ENCODE results near the gene ACTG1. TPM values are rescaled to one million over a fixed set of nuclear protein-coding genes. Genes with fewer than 3 reads are reported as not detected.

The ACTG1 gene
- polyA plus RNA-seq, 12 donors: 527 to 2,520 (median 1,086) TPM

- DNase-seq: no peak
Observed at GRCh38 chr17:81470270-81470943, 42.2 kb downstream of the ACTG1 start.

- no peak for DNase-seq
Observed at GRCh38 chr17:81469266-81469665, 43.3 kb downstream of the ACTG1 start.

GRCh38 chr17:81468770-81469121 lies 43.9 kb downstream of the ACTG1 start:
- DNase-seq: no peak

GRCh38 chr17:81468111-81468769 lies 44.4 kb downstream of the ACTG1 start:
- no peak for DNase-seq

GRCh38 chr17:81466564-81467472 lies 45.8 kb downstream of the ACTG1 start:
- DNase-seq: no peak

GRCh38 chr17:81465910-81466309 lies 46.7 kb downstream of the ACTG1 start:
- no peak for DNase-seq

GRCh38 chr17:81464586-81464985 lies 48.0 kb downstream of the ACTG1 start:
- DNase-seq: no peak

GRCh38 chr17:81463506-81463905 lies 49.1 kb downstream of the ACTG1 start:
- no peak for DNase-seq

GRCh38 chr17:81462506-81463125 lies 50.0 kb downstream of the ACTG1 start:
- DNase-seq: no peak

- no peak for DNase-seq
Observed at GRCh38 chr17:81461607-81462500, 50.7 kb downstream of the ACTG1 start.

GRCh38 chr17:81460856-81461460 lies 51.6 kb downstream of the ACTG1 start:
- no peak for DNase-seq

Other genes starting within 250 kb of the ACTG1 start
- 10 to 100 TPM in 11 of 12 donors, not detected in 1; 32.7 to 57.4 (median 40.4) TPM for gene SLC38A10, start 217.5 kb downstream of the ACTG1 start, polyA plus RNA-seq (ENCODE audit: insufficient read length in 12 of 12)
- gene BAHCC1, start 117.3 kb downstream of the ACTG1 start, polyA plus RNA-seq (ENCODE audit: insufficient read length in 12 of 12): 10 to 100 TPM in 6 of 12 donors, 1 to 10 TPM in 5, not detected in 1; 7.5 to 23.4 (median 10.8) TPM
- gene FSCN2, start 15.6 kb upstream of the ACTG1 start, polyA plus RNA-seq (ENCODE audit: insufficient read length in 12 of 12): 1 to 10 TPM in 10 of 12 donors, not detected in 2; 1.5 to 3.5 (median 2.4) TPM
- 10 to 100 TPM in 11 of 12 donors, not detected in 1; 14.0 to 54.1 (median 18.0) TPM for gene FAAP100, start 39.6 kb upstream of the ACTG1 start, polyA plus RNA-seq (ENCODE audit: insufficient read length in 12 of 12)
- 10 to 100 TPM in 11 of 12 donors, not detected in 1; 48.7 to 63.7 (median 58.9) TPM for gene NPLOC4, start 124.3 kb upstream of the ACTG1 start, polyA plus RNA-seq (ENCODE audit: insufficient read length in 12 of 12)
- gene TSPAN10, start 124.4 kb upstream of the ACTG1 start, polyA plus RNA-seq (ENCODE audit: insufficient read length in 12 of 12): 1 to 10 TPM in 6 of 12 donors, under 1 TPM in 4, not detected in 2; 0.63 to 1.5 (median 1.0) TPM
- gene PDE6G, start 143.7 kb upstream of the ACTG1 start, polyA plus RNA-seq (ENCODE audit: insufficient read length in 12 of 12): 1 to 10 TPM in 10 of 12 donors, not detected in 2; 1.4 to 7.6 (median 3.1) TPM
- gene OXLD1, start 153.8 kb upstream of the ACTG1 start, polyA plus RNA-seq (ENCODE audit: insufficient read length in 12 of 12): 10 to 100 TPM in 3 of 12 donors, 1 to 10 TPM in 8, not detected in 1; 7.0 to 18.7 (median 8.1) TPM
- gene CCDC137, start 153.9 kb upstream of the ACTG1 start, polyA plus RNA-seq (ENCODE audit: insufficient read length in 12 of 12): 10 to 100 TPM in 10 of 12 donors, 1 to 10 TPM in 1, not detected in 1; 9.3 to 23.9 (median 12.6) TPM
- gene ARL16, start 171.0 kb upstream of the ACTG1 start, polyA plus RNA-seq (ENCODE audit: insufficient read length in 12 of 12): 10 to 100 TPM in 11 of 12 donors, not detected in 1; 21.2 to 39.2 (median 30.1) TPM
- 10 to 100 TPM in 11 of 12 donors, not detected in 1; 43.4 to 93.4 (median 50.8) TPM for gene HGS, start 171.2 kb upstream of the ACTG1 start, polyA plus RNA-seq (ENCODE audit: insufficient read length in 12 of 12)
- 100 to 1,000 TPM in 1 of 12 donors, 10 to 100 TPM in 10, not detected in 1; 28.6 to 123 (median 48.1) TPM for gene MRPL12, start 190.6 kb upstream of the ACTG1 start, polyA plus RNA-seq (ENCODE audit: insufficient read length in 12 of 12)
- gene SLC25A10, start 199.5 kb upstream of the ACTG1 start, polyA plus RNA-seq (ENCODE audit: insufficient read length in 12 of 12): 10 to 100 TPM in 1 of 12 donors, 1 to 10 TPM in 10, not detected in 1; 1.2 to 22.7 (median 2.9) TPM

Measured in muscle of arm (tissue), 12 donors.